DLD1 (cell line): ENCODE data around the gene ERFE.
"Not testable (repeated sequence)": the region's sequence is repeated elsewhere in the genome, so short reads cannot be mapped to it uniquely, and the experiment has no call there.

ENCODE experiments used
- in situ Hi-C: cut with HindIII; loops from 2 replicates; pipeline ENCODE4 v1.10.0; 2017; ENCODE audit warnings: low sequenced_read_pairs

Gene ERFE

DNA sequence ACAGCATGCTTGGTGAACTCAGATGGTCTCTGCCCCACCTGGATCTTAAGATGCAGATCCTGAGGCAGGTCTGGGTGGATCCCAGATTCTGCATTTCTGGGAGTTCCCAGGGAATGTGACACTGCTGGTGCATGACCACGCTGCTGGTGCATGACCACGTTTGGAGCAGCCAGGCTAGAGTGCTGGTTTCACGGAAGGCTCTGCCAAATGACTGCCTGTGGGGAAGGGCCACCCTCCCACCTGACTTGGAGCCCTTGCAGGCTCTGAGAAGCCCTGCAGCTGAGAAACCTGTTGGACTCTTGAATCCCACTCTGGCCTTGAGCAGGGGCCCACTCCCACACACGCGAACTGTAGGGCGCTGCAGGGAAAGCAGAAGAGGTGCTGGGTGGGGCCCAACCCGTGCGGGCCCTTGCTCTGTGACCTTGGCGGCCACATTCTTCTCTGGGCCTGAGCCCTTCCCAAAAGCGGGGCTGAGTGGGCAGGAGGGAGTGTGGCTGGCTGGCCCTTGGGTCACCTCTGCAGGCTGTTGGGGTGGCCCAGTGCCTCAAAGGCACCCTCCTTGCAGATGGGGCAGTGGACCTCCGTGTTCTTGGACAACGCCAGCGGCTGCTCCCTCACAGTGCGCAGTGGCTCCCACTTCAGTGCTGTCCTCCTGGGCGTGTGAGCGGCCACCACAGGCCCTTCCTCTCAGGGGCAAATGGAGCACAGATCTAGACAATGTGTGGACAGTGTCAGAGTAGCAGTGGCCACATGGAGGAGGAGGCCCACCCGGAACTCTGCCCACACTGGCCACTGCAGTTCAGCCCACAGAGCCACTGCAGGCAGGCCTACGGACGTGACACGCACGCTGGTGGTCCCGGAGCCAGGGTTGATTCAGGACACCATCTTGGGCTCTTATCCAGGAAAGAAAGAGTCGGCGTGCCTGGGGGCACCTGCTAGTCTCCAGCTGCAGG is 7.9 kb downstream of the ERFE start:
- in situ Hi-C loops: no loop called here

DNA sequence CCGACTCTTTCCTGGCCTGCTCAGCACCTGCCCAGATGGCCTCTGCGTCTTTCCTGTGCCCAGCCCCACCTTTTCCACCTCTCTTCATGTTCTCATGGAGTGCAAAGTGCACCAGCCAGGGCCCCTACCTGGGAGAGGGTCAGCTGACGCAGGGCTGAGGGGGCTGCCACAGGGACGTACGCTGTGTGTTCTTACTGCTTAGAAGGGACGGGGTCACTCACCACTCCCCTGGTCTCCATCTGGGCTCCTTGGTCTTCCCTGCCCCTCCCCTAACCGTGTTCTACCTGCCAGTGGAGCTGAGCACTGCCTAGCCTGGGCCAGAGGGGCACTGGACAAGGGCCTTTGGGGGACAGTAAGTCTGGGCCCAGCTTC is 8.6 kb downstream of the ERFE start:
- in situ Hi-C loops: no loop called here

DNA sequence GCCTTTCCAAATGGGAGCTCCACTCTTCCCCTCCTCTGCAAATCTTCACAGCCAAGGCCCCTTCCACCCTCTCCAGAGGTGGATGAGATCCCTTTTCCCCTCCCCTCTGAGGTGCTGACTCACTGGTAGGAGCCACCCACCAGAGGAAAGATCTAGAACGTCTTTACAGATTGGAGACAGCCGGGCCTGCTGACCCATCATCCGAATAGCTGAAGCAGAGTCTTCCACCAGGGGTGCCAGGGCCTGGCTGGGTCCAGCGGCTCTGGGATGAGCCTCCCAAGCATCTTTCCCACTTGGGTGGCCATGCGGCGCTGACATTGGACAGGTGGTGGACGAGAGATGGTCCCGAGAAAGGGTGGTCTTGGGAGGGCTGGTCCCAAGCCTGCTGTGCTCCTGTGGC is 9.0 kb downstream of the ERFE start:
- in situ Hi-C loops: no loop called here

DNA sequence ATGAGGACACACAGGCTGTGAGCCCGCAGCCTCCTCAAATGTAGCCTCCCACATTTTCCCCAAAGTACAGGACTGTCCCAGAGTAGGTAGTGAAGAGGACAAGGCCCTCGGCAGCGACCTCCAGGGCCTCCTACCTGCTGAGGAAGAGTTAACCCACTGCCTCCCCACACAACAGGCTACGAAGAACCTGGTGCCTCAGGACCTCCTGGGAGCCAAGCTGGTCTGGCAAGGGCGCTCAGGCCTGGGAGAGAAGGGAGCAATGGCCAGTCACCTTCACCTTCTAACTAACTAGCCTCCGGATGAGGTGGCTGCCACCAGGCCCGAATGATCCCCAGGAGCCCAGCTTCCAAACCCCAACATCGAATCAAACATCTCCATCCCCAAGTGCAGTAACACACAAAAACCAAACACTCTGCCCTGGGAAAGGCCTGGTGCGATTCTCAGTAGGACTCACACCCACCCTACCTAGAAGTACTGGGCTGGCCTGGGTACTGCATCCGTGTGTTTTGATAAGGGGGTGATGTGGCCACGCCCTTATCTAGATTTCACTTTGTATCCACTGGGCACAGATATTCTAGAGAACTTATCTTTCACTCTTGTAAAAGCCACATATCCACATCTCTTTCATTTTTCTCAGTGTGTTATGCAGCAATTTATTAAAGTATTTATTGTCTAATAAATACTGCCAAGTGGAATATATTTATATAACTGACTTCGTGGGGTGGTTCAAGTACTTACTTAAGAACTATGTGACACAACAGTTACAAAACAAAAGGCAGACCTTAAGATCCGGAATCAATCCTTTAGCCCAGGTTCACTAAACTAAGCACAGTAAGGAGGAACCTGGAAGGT is 9.7 kb downstream of the ERFE start:
- in situ Hi-C loops: no loop called here

DNA sequence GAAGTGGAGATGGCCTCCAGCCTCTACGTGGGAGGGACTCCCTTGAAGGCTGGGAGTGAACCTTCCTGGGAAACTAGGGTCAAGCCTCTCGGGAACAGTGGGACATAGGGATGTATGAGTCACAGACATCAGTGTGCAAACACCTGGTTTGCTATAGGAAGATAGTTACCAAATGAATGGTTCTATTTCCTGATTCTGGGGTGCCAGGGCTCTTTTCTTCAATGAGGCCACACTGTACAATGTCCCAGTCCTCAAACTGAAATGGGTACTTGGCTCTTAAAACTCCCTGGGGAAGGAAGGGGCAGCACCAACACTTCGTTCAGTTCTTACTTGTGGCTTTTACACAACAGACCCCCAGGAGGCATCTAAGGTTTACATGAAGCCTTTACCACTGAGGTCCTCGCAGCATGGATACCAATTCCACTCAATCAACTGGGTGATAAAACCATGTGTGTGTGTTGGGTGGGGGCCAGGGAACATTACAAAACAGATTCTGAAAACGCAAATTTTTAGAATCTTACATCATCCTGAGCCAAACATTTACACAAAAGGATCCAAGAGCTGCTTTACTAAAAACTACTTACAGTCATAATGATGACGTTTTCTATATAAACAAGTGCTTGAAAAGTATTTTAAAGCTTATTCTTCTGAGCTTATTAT is 10.4 kb downstream of the ERFE start:
- in situ Hi-C loops: no loop called here

DNA sequence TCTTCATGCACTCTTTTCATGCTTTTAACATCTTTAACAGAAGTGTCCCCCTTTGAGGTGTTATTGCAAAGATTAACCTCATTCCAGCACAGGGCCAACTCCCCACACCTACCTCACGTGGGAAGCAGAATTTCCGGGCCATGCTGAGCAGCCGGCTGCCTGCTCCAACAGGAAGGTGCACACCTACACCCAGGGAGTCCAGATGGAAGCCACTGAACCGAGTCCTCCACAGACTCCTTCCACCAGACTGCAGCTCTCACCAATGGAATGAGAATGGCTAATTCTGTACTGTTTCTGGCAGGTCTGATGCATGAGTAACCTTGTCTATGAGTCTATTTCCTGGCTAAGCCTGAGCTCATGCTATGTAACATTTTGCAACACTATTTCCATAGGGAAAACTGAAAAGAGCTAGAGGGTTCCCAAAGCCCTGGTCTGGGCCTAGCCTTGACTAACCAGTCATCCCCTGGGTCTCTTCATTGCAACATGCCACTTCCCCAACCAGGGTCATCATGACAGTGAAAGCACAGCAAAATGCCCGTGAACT is 11.0 kb downstream of the ERFE start:
- in situ Hi-C loops: no loop called here

DNA sequence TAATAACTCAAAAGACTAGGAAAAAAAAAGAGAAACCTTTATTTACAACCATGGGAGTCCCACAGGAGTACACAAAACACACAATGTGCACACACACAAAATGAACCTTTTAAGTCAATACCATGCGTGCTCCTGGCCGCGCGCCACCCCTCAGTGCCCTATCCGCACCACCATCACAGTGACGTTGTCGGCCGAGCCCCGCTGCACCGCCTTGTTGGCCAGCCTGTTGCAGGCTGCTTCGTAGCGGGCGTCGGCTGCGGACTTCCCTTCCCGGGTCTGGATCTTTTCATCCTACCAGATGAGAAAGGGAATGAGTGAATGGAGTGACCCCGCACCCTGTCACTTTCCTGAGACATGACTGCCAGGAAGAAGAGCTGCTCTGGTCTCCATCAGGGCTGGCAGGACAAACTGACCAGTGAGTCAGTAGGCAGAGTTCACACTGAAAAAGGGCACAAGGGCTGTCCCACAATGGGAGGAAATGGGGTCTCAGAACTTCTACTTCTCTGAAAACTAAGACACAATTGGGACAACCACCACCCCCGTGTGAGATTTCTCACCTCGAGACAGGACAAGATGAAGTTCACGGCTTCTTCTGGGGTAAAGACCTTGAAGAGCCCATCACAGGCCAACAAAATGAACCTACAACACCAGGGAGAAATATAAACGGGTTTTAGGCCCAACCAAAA is 11.8 kb downstream of the ERFE start:
- in situ Hi-C loops: no loop called here

DNA sequence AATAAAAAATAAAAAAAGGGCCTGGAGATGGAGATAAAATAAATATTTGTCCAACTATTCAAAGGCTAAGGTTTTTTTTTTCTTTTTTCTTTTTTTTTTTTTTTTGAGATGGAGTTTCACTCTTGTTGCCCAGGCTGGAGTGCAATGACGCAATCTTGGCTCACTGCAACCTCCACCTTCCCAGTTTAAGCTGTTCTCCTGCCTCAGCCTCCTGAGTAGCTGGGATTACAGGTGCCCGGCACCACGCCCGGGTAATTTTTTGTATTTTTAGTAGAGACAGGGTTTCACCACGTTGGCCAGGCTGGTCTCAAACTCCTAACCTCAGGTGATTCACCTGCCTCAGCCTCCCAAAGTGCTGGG is 12.3 kb downstream of the ERFE start:
- in situ Hi-C loops: not testable (repeated sequence)

DNA sequence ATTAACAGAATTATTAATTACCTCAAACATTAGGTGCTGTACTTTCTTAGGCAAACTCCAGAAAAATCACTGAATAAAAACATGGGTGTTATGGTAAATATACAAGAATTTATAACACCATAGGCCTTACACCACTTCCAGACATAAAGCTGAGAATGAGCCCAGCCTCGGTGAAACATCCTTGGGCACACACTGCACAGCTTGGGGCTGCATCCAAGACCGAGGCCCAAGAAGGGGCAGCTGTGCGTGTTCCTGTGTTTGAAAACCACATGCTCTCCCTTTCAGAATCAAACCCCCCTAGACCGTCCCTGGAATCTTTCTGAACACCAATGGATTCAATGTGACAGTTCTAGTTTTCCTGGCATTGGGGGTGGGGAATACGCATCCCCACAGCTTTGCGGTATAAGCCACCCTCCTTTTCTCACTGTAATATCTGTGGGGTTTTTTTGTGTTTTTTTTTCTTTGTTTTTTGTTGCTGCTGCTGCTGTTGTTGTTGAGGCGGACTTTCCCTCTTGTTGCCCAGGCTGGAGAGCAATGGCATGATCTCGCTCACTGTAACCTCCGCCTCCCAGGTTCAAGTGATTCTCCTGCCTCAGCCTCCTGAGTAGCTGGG is 12.9 kb downstream of the ERFE start:
- in situ Hi-C loops: no loop called here

DNA sequence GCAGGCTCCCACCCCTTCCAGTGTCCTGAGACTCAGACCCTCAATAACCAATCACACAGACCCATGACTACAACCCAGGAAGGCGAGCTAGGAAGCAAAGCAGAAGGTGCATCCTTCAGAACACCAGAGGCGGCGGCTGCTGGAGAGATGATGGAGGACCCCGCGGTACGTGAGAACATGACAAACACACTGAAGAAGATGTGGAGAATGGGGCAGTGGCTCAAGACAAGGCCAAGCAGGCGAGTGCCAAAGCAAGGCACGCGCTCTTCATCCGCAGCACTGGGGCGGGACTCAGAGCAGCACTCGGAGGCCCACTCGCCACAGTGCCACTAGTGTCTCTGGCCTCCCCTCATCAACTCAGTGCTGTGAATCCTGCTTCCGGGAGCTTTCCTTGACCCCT is 13.7 kb downstream of the ERFE start:
- in situ Hi-C loops: no loop called here

DNA sequence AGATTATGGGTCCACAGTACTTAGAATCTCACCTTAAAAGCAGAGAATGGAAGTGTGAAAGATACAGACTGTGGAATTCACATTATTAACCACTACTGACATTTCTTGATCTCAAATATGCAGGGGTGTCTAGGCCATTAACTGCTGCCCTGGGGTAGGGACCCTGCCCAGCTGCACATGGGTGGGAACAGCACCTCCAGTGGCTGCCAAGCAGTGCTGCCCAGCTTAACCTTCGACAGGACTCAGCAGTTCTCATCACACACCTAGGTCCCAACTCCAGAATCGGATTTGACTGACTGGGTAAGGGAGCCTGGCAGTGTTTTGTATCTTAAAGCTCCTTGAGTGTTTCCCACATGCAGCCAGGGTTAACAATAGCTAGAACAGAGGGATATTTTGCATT is 14.9 kb downstream of the ERFE start:
- in situ Hi-C loops: no loop called here

DNA sequence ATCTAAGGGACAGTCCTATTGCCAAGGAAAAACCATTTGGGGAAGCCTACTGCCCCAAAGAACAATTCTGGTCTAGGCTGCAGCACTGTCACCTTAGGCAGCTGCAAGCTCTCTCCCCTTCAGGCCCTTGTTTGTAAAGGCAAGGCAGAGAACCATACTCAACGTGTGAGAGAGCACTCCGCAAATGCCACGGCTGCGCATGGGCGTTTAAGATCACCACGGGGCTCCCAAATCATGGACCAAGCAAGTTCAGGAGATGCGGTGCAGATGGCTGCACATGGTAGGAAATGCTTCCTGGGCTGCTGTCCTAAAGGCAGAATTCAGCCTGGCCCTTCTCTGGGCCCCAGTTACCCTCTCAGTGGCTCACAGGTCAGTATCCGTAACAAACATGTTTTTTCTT is 15.5 kb downstream of the ERFE start:
- in situ Hi-C loops: no loop called here

DNA sequence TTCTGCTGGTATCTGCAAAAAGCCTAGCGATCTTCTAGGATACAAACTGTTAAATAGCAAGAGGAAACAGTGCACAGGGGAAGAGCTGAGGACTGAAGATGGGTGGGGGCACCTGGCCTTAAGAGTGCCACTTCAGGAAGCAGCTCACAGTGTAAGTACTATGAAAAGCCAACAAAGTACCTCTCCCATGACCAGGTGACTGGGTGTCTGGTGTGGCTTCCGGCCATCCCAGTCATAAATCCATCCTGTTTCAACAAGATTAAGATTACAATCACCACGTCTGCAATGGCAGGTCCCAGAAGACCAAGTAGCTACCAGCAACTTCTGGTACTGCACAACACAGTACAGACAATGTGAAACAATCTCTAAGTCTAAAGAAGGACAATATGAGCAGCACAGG is 15.9 kb downstream of the ERFE start:
- in situ Hi-C loops: loop anchor here (25.0 kb wide), 1 partner anchor 312 kb away; the partner anchor contains the start of gene RAMP1

DNA sequence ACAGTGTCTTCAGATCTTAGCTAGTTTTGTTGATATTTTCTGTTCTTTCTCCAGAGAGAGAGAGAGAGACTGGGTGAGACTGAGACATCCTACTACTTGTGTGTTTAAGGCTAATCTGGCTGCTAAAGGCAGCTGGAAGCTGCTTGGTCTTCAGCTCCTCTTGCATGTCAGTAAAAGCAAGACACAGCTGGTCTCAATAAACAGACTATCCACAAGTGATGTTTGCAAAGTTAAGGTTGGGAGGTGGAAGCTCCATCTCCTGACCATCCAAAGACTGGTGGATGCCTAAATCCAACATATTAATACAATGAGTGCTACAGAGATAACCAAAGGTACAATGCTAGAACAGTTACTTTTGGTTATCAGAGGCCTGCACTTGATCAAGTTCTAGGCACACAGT is 17.8 kb downstream of the ERFE start:
- in situ Hi-C loops: loop anchor here (25.0 kb wide), 1 partner anchor 314 kb away; the partner anchor contains the start of gene RAMP1

DNA sequence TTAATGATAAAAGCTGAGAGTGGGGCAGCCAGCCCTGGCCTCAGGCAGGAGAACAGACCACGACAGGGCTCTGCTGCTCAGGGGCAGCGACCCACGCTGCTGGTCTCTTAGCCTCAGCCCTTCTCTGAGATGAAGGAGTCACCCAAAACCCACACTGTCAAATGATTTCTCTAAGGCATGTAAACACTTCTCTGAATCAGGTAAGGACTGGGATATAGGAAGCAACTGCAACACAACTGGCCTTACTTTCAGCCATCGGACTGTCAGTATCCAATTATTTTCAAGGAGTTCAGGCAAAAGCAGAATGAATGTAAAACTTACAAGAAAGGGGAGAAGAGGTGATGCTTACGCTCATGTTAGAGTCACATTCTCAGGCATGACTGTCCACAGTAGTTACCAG is 21.8 kb downstream of the ERFE start:
- in situ Hi-C loops: loop anchor here (25.0 kb wide), 1 partner anchor 318 kb away; the partner anchor contains the start of gene RAMP1

DNA sequence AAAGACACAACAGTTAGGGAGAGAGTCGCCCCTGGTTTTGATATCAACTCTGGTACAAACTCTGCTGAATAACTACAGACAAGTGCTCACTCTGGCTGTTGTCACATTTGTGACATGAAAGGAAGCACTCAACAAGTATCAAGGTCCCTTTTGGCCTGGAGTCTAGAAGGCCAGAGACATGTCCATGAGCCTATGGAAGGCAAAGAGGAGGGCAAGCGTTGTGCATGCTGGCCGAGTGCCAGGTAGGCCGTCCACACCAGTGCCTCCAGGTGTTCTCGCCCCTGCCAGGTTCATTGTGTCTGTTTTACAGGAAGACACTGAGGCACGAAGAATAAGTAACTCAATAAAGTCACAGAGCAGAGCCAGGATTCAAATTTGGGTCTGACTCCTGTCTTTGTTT is 23.6 kb downstream of the ERFE start:
- in situ Hi-C loops: loop anchor here (25.0 kb wide), 1 partner anchor 320 kb away; the partner anchor contains the start of gene RAMP1

DNA sequence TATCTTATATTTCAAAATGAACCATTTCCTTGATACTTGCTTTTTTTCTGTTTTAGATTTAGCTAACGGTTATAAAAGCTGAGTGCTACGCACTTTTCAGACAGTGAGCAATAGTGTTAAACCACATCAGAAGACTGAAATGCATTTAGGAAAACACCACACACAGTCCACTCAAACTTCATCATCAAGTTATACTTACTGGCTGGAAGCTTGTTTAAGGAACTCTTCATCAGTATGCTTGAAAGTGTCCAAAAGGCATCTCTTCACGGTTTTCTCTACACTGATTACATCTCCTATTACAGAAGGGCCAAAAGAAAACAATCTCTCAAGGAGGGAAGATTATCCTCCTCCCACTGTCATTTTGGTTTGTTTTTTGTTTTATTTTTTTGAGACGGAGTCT is 25.1 kb downstream of the ERFE start:
- in situ Hi-C loops: loop anchor here (25.0 kb wide), 1 partner anchor 322 kb away; the partner anchor contains the start of gene RAMP1

DNA sequence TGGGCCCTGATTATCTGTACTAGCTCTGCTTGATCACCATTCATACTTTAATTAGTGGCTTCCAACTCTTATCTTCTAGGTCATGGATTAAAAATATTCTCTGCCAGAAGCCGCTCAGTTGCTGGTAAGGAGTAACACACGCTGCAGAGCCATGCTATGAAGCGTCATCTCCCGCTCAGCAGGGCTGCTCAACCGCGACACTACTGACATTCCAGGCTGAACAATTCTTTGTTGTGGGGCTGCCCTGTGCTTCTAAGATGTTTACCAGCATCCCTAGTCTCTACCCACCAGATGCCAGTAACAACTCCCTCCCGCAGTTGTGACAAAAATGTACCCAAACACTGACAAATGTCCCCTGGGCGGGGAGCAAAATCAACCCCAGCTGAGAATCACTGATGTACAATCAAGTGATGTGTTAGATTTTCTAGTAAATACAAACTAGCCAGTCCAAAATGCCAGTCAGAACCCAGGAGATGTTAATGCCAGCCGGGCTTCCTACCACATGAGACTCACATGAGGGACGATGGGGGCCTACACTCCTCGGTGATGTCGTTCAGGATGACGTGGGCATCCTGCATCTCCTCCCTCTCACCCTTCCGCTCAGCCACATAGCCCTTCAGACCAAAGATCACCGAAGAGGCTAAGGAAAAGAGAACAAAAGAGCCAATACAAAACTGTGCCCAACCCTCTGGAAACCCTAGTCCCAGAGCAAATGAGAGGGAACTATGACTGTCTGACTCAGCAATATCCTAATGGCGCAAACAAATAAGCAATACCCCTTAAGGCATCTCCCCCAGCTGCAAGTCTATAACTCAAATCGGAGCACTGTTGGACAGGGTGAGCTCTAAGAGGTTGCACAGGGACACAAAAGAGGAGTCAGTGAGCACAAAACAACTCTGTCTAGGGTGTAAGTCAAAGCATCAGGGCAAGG is 29.1 kb downstream of the ERFE start:
- in situ Hi-C loops: loop anchor here (25.0 kb wide), 1 partner anchor 326 kb away; the partner anchor contains the start of gene RAMP1

DNA sequence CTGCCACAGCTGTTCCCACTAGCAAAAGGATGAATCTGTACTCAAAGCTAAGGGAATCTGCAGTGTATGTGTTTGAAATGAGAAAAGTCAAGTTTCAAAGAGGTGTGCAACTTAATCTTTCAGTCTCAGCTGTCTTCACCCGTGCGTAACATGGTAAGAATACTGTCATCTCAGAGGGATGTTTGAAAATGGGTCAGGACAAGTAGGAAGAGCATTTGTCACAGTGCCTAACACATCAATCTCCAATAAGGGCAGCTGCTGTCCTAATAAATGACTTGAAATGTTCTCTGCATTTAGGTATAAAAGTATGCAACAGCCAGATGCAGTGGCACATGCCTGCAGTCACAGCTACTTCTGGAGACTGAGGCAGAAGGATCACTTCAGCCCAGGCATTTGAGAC is 31.7 kb downstream of the ERFE start:
- in situ Hi-C loops: loop anchor here (25.0 kb wide), 1 partner anchor 328 kb away; the partner anchor contains the start of gene RAMP1
